ENCODE results near the gene CTDNEP1. TPM values are rescaled to one million over a fixed set of nuclear protein-coding genes. Genes with fewer than 3 reads are reported as not detected.

CTDNEP1 gene
- total RNA-seq, 2 donors from 2014 or later, result 33.5 to 44.8 TPM

GRCh38 chr17:7242717-7243452, 8.6 kb downstream of the CTDNEP1 start:
- Histone ChIP-seq H3K4me1 (peaks cover 36% of the 10 kb centered on the region), H3K27ac (peak overlapping the region; percentile 92 to 98 (median 98)), H3K9me3 (no peaks in the 10 kb centered on the region), H3K4me3 (peak overlapping the region; percentile 35 to 88), H3K27me3 (no peaks in the 10 kb centered on the region), H3K36me3 (replicated peaks in 1 of 2; ENCODE audit: insufficient read depth in 1 of 2, low read depth in 2 of 2) (peaks cover 0 to 6% of the 10 kb centered on the region in 2 donors)
- peak; percentile 60 for ATAC-seq
- peak; percentile 96 to 97 (median 97) for DNase-seq
- peak in 3 of 7 experiments; percentile 1 to 36 (median 30) for TF ChIP-seq CTCF (IDR thresholded peaks at IDR 0.05)
- TF ChIP-seq POLR2A (IDR thresholded peaks at IDR 0.05), result peak; percentile 80 to 89 (median 84)
- WGBS, 2 donors, result 0 to 1% methylated on average over 46 to 49 of the region's 49 CpGs
- intact Hi-C loops (cut with DNase I), result no loop called here

GRCh38 chr17:7241783-7242716, 9.5 kb downstream of the CTDNEP1 start, which contains the start of gene GABARAP:
GABARAP (minus strand) TSS chr17:7242449; CDS start chr17:7242330, 119 bp downstream.
- peak within 1 kb of the TSS; percentile 92 to 98 (median 98) for H3K27ac ChIP-seq
- H3K9me3 ChIP-seq, result no peaks in the 10 kb centered on the region
- ATAC-seq (peak; percentile 72), DNase-seq (peak; percentile 95 to 96 (median 96))
- TF ChIP-seq CTCF (IDR thresholded peaks at IDR 0.05) (peak in 2 of 7 experiments; percentile 5 to 11), POLR2A (IDR thresholded peaks at IDR 0.05) (peak; percentile 70 to 84 (median 83))
- intact Hi-C loops (cut with DNase I), result no loop called here
- peak within 1 kb of the TSS; percentile 56 to 88 for H3K4me3 ChIP-seq
- H3K36me3 ChIP-seq (replicated peaks in 1 of 2; ENCODE audit: insufficient read depth in 1 of 2, low read depth in 2 of 2), result peaks cover 0 to 6% of the 10 kb centered on the region in 2 donors
- WGBS, 2 donors, result 0 to 1% methylated on average over 23 to 61 of the region's 62 CpGs
- peaks cover 43% of the 10 kb centered on the region for H3K4me1 ChIP-seq
- no peaks in the 10 kb centered on the region for H3K27me3 ChIP-seq

GRCh38 chr17:7241090-7241733, 10.3 kb downstream of the CTDNEP1 start:
- Histone ChIP-seq H3K4me1 (peaks cover 48% of the 10 kb centered on the region), H3K27me3 (no peaks in the 10 kb centered on the region), H3K36me3 (replicated peaks in 1 of 2; ENCODE audit: insufficient read depth in 1 of 2, low read depth in 2 of 2) (peaks cover 0 to 5% of the 10 kb centered on the region in 2 donors), H3K4me3 (peak overlapping the region; percentile 56 to 88), H3K9me3 (no peaks in the 10 kb centered on the region), H3K27ac (peak overlapping the region; percentile 92 to 98 (median 98))
- DNase-seq (peak in 1 of 4 donors; percentile 27), ATAC-seq (no peak)
- 14 to 15% methylated on average over 9 of the region's 9 CpGs for WGBS, 2 donors
- intact Hi-C loops (cut with DNase I), result no loop called here
- TF ChIP-seq POLR2A (IDR thresholded peaks at IDR 0.05) (no peak), CTCF (IDR thresholded peaks at IDR 0.05) (no peak)

- intact Hi-C loops (cut with DNase I), result no loop called here
- Histone ChIP-seq H3K36me3 (replicated peaks in 1 of 2; ENCODE audit: insufficient read depth in 1 of 2, low read depth in 2 of 2) (peaks cover 0 to 2% of the 10 kb centered on the region in 2 donors), H3K4me1 (peaks cover 57% of the 10 kb centered on the region), H3K9me3 (no peaks in the 10 kb centered on the region), H3K27ac (peak overlapping the region in 2 of 4 donors; percentile 98), H3K27me3 (no peaks in the 10 kb centered on the region), H3K4me3 (no peak overlapping the region)
- TF ChIP-seq CTCF (IDR thresholded peaks at IDR 0.05) (no peak), POLR2A (IDR thresholded peaks at IDR 0.05) (no peak)
- ATAC-seq (no peak), DNase-seq (peak in 1 of 4 donors; percentile 26)
- WGBS, 2 donors, result 56 to 64% methylated on average over 4 of the region's 4 CpGs
These were observed 11.2 kb downstream of the CTDNEP1 start for GRCh38 chr17:7240375-7240774.
